Measurements from ENCODE around the gene HOXC11. TPM values are rescaled to one million over a fixed set of nuclear protein-coding genes. Genes with fewer than 3 reads are reported as not detected.

The HOXC11 gene
- polyA plus RNA-seq, 3 donors, result 2.1 to 2.3 (median 2.1) TPM

DNA sequence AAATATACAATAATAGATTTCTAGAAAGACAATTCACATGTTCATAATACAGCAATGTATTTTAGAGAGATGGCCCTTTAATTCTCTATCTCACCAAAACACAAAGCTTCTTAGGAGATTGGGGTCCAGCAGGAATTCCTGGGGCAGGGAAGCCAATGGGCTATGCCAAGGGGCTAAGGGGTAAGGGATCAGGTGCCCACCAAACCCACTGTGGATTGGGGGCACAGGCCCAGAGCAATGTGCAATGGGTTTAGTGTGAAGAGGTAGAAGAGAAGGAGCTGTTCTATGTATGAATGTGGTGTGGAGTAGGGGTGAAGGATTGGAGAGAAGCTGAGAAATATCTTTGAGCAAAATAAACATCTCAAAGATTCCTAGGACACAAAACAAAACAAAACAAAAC is 31.7 kb upstream of the HOXC11 start:
- no peak for DNase-seq

DNA sequence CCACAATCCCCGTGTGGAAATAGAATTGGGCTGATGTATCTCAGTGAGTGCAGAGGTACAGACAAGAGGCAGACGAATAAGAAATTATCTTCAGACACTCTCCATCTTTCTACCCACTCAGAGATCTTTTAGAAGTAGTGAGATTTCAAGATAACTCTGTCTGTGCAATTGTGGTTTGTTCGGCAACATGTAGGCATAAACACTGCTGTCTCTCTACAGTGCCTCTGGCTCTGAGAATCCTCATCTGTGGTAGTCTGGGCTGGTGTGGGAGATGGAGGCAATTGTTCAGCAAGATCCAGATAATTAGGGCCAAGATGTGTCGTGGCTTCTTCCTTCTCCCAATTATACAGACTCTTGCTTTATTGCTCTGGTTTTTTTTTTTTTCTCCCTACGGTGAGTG is 31.2 kb upstream of the HOXC11 start:
- DNase-seq, result no peak

DNA sequence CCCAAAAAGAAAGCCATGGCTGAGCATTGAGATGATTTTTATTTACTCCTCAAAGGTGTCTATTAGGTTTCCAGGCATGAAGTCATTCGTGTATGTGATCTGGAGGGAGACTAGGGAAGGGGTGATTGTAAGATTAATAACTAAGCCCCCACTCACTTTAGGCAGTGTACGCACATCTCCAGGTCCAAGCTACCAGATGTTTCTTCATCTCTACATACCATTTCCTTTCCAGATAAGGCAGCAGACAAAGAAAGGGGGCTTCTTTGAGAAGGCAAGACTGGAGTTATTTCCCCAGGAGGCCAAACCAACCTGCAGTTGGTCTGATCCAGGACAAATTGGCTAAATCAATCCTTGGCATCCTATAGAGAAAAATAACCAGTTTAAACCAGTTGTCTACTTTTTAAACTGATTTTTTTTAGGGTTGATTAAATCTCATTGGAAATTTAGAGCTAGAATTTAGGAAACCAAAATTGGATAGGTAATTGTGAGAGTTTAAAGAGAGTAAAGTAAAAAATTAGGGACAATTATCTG is 30.4 kb upstream of the HOXC11 start:
- DNase-seq, result no peak

DNA sequence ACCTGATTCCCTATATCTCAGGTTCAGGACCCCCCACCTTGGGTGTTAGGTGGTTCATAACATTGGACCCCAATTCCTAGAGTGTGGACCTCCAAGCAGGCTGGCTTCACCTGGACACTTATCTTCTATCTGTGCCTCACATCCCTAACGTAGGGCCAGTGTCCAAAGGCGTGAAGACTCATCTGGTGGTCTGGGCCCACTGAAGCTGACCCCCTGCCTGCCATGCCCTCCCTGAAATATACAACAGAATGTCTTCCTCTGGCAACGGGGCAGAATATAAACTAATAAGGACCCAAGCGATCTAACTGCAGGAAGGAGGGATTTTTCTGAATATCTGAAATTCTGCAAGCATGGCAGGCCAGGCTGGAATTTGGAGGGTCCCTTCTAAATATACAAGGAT is 28.7 kb upstream of the HOXC11 start:
- no peak for DNase-seq

DNA sequence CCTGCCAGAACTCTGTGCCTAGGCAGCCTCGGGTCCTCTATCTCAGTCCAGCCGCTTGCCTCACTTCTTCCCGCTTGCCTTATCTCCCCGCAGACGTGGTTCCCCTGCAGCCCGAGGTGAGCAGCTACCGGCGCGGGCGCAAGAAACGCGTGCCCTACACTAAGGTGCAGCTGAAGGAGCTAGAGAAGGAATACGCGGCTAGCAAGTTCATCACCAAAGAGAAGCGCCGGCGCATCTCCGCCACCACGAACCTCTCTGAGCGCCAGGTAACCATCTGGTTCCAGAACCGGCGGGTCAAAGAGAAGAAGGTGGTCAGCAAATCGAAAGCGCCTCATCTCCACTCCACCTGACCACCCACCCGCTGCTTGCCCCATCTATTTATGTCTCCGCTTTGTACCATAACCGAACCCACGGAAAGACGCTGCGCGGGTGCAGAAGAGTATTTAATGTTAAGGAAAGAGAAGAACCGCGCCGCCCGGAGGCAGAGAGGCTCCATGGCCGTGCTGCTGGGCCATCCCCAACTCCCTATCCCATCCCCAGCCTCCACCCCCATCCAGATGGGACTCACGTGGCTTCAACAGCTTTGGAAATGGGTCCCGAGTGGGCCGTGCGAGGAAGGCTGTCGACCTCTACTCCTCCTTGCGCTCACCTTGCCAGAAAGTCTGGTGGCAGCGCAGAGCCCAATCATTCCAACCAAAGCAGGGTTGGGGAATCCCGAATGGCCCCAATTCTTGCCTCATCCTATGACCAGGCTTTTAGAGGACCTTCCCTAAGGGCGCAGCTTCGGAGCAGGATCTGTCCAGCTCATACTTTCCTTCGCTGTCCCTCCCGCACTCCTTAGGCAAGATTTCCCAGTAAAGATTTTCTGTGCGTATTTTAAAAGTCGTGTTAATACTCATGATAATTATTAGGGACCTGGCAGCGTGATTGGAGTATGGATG is 27.7 kb upstream of the HOXC11 start:
- no peak for DNase-seq

DNA sequence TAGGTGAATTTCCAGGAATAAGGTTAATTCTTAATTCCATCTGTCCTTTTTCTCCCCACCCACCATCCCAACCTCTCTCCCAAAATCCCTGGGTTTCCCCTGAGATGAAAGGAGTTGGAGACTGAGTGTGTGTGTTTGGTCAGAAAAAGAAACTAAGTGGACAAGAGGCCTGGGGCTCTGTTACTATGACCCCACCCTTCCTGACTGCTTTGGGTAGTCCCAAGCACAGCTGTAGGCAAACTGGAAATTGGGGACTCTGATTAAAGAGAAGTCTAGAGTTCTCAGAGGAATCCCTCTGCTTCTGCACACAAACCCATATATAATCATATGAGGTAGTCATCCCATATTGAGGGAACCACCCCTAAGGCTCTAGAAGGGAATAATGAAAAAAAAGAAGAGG is 25.2 kb upstream of the HOXC11 start:
- DNase-seq, result no peak

DNA sequence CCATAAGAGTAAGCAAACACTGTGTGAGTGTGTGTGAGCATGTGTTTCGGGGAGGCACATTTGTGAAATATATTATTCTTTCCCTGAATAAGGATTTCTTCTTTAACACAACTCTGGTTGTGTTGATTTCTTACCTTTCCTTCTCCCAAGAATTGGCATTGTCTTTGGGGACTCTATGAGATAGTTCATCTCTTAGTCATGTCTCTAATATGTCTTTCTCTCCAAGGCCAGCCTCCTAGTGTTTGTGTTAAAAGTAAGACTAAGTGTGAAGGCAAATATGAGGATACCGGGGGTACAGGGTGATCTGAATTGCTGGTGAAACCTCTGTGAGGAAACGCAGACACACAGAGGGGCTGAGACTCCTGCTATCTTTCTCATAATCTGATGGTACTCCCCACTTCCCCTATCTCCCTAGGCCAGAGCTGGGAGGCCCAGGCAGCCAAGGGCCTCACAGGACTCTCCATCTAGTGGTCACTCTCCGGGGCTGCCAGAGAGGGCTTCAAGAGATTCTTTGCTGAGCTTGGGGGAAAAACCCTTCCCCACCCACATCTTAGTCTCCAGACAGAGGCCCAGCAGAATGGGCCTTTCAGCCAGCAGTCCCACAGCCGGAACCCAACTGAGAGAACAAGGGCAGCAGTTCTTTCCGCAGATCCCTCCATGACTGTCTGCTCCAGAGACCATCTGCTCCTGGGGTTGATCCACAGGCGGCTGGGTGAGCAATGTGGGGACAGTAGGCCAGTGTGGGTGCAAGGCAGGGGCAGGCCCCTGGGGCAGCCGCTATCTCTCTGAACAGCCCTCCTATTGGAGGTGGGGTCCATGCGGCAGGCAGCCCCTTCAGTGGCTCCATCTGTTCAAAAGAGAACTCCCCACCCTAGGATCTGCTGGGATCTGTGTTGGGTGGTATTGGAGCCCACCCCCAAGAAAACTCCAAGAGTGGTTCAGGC is 24.0 kb upstream of the HOXC11 start:
- no peak for DNase-seq

DNA sequence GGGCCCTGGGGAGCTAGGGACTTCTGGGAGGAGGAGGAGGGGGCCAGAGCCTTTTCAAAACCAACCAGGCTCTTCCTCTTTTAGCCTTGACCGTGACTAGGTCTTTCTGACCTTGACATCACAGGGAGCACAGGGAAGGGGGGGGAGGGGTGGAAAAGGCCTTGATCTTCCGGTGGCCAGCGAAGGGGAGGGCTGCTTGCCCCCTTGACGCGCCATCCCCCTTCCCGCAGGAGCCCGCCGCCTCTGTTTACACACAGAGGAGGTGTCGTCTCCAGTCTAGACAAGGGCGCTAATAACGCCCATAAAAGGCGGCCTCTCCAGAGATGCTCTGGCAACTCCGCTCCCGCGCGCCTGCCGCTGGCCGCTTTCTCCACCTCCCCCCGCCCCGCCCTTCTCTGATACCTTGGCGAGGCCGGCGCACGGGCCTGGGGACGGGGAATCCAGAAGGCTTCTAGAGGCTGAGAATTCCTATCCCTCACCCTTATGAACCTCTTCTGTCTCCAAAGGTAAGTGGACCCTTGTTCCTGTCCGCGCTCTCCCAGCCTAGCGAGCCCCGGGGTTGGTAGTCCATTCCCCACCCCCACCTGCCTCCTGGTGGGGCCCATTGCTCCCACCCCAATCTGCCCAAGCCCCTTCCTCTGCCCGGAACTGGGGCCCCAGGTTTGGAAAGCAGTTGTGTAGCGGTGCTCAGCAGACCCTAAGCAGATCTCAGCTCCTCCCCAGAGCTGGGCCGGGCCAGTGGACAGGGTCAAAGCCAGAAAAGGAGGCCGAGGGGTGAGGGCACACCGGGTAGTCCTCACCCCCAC is 23.1 kb upstream of the HOXC11 start:
- no peak for DNase-seq

DNA sequence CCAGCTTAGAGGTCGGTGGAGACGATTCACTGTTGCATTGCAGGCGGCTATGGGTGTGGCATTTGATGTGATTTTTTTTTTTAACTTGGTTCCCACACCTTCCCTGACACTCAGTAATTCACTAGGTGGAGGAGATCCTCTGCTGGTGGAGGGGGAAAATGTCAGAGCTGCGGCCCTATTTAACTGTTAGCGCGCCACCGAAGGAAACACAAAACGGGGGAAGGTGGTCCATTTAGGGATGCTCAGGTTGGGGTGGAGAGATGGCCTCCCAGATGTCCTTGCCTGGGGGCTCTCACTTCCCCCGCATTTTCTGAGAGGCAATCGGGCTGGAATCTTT is 22.5 kb upstream of the HOXC11 start:
- no peak for DNase-seq

DNA sequence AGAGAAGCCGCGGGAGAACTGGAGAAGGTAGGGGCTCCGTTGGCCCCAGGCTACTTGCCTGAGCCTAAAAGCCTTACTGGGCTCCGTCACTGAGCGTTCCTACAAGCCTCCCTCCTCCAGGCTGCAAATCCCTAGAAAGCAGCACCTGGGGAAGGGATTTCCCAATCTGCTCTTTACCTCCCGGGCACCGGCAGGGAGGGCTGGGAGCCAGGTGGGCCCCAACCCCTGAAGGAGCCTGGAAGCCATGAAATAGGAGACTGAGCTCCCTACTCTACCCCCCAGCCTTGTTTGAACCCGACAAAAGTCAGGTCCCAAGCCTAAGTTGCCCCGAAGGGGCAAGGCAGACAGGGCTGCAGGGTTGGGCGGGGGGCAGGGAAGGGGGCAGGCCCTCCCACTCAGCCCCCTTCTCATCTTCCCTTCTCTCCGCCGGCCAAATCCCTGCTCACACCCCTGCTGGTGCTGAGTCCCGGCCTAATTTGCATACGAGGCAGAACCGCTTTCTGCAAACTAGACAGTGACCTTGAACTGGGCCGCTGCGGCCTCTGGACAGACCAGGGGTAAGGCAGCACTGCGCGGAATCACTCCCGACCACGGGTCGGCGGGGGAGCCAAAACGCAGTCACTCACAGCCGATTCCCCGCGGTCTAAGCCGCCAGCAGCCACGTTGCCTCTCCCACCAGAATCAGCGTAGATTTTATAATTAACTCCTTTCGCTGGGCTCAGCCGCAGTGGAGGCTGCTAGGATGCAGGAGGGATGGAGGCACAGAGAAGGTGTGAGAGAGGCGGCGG is 21.9 kb upstream of the HOXC11 start:
- no peak for DNase-seq

DNA sequence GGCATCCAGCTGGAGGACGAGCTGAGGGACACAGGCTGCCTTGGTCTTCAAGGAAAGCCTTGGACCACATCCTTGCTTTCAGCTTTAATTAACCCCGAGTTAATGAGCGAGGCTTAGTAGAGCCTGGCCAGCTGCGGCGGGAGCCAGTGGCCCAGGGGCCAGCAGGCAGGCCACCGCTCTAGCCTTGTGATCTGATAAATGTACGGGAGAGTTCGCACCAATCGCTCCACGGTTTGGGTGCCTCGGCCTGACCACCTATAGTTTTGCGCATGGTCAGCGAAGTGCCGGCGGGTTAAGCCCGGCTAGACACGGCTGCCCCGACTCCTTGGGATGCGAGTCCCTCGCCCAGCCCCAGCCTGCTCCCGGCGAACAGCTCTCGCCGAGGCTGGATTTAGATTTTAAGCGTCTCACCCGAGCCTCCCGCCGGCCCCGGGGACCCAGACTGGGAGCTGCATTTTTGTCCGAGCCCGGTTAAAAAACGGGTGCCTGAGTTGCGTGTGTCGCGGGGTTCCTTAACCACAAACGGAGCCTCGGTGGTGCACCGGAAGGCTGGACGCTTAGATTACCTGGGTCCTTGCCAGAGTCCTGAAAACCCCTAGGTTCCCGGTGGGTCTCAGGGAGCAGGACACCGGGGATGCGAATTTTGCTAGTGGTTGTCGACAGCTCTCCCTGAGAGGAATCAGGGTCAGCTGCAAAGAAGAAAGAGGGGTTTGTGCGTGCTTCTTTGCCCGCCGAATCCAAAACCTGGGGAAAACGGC is 21.2 kb upstream of the HOXC11 start:
- DNase-seq, result no peak

DNA sequence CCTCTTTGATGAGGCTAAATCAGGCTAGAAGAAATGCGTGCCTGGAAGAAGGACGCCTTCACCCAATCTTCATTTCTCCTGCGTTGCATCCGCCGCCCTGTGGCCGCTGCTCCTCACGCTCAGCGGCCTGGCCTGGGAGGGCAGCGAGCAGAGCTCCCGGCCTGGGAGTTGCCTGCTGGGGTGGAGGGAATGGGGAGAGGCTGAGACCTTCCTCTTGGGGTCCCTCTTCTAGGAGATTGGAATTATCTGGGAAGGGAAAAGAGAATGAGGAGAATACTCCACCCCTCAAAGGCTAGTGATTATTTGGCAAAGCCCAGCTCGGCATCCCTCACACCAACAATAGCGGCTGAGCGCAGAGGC is 20.6 kb upstream of the HOXC11 start:
- no peak for DNase-seq

DNA sequence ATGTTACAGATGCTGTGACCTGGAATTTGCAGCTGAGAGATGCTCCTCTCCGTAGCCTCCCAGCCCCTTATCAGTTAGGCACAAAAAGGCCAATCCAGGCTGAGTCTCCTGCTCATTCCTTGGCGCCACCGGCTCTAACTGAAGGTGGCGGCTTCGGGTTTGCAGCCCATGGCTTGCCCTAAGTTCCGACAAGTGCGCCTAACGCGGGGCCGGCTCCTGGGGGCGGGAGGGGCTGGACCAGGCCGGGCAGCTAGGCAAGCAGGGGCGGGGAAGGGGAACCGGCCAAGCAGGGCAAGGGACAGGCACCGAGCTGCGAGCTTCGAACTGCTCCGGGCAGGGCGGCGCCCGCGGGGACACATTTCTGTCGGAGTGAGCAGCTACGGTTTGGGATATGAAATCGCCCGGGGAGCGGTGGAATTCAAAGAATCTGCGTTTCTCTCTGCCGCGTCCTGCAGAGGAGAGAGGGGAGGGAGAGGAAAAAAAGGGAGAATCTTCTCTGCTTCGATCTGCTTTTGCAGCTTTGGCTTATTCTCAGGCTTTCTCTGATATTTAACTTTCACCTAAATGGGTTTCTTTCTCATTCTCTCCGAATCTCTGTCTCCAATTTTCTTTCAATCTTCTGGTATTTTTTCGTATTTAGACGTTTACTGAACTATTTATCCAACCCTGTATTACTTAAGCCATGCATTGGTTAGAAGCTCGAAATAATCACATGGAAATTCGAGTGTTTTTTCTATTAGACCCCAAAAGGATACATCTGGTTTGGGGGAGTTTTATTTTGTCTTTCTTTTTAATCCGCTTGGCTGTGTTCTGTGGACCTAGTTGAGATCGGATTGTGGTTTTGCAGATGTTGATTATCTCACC is 19.8 kb upstream of the HOXC11 start:
- no peak for DNase-seq

DNA sequence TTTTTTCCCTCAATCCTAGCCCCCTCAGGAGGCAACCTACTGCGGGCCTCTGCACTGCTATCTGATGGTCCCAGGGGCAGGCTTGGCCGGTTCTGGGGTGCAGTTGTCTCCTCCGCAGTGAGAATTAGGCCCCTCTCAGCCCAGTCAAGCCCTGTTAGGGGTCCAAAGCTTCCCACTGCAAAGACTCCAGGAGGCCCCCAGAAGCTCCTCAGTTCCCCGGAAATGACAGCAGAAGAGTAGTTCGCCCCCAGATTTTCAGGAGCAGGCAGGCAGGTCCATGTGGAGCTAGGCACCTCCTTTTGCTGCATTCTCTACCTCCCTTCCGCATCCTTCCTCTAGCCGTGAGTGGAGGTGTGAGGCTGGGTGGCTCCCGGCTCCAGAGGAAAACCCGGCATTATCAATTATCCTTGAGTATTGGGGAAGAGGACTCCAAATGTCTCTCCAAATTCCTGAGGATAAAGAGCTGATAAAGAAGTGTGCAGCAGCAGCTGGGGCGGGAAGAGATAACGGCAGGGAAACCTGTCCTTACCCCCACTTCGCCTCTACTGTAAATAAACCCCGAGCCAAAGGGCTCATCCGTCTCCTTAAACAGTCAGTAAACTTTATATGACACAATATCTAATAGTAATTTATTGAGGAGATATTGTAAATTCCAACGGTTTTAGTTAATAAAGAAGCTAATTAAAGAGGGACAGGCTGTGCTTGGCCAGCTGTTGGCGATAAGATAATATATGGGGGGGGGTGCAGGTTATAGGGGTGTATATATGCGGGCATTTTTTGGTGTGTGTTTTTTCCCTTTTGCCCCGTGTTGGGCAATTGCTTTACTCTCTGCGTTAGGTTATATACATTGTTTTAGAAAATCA is 18.9 kb upstream of the HOXC11 start:
- no peak for DNase-seq

DNA sequence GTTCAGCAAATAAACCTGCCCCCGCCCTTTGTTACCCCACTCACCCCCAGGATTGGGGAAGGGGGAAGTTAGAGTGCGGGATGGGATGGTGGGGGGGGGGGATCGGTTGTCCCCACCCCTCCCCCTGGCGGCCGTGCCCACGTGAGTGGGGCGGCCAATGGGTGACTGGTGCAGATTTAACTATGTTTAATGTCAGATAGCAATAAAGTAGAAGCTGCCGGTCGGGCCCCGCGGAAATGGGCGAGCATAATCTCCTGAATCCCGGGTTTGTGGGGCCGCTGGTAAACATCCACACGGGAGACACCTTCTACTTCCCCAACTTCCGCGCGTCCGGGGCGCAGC is 18.3 kb upstream of the HOXC11 start, which contains the start of gene HOXC12:
Gene HOXC12 (plus strand): TSS at position 210 of the 342 bp plus-strand sequence. CDS start 27 bp downstream, at position 237.
- no peak for DNase-seq

DNA sequence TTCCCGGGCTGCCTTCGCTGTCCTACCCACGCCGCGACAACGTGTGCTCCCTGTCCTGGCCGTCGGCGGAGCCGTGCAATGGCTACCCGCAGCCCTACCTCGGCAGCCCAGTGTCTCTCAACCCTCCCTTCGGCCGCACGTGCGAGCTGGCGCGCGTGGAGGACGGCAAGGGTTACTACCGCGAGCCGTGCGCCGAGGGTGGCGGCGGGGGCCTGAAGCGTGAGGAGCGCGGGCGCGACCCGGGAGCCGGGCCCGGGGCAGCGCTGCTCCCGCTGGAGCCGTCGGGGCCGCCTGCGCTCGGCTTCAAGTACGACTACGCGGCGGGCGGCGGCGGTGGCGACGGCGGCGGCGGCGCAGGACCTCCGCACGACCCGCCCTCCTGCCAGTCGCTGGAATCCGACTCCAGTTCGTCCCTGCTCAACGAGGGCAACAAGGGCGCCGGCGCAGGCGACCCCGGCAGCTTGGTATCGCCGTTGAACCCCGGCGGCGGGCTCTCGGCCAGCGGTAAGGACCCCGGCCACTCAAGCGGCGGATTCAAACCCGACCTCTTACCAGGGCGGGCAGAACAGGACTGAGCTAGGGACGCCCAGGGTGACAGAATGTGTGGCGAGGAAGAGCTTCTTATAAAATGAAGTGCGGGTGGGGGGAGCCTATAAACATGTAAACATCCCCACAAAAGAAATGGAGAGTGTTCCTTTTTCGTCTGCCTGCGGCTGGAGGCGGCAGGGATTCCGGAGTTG is 17.7 kb upstream of the HOXC11 start:
- DNase-seq, result no peak

DNA sequence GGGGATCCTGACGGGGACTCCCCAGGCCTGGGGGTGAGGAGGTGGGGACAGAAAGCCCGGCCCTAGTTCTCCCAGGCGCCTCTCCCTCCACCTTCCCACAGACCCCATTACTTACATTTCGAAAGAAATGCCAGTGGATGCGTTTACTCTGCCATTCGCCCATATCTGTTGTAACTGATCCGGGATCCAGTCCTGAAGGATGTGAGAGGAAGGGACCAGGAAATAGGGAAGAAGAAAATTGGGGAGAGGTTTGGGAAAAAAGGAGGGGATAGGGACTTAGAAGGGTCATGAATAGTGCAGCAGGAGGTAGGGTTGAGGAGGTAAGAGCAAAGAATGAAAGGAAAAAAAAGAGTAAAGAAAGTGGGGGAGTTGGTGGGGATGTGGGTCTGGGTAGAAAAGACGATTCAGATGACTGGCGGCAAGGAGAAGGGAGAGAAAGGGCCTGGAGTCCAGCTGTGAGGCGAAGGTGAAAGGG is 17.1 kb upstream of the HOXC11 start:
- no peak for DNase-seq
